HG03103 (cell line): Measurements from ENCODE around the gene SDHC.
"Not testable (repeated sequence)": the region's sequence is repeated elsewhere in the genome, so short reads cannot be mapped to it uniquely, and the experiment has no call there.

Source experiments
- ATAC-seq: cut with Tn5 transposase; IDR thresholded peaks from one replicate; pipeline ENCODE4 v1.9.1; 2021; ENCODE audit warnings: low read depth; ENCODE audit not compliant: unreplicated experiment

The SDHC gene

DNA sequence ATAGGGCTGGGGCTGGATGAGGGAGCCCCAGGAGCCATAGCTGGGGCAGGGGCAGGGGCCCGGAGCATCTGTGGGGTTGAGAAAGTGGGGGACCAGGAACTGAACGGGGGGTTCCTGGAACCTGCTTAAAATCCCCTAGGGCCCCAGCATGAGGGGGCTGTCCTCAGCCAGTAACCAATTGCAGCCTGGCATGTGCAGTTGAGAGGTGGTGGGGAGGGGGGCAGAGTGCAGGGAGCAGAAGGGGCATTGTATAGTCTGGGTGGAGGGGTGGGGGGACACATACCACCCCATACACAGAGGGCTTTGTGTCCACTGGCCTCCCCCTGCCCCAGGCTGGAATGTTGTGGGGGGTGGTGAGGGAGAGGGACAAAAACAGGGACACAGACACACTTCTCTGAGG is 4.3 kb upstream of the SDHC start, which contains the start of gene MPZ:
Gene MPZ (minus strand): TSS at position 101 of the 400 bp plus-strand sequence. CDS start 63 bp downstream, at position 38.
- ATAC-seq: no peak

- ATAC-seq: no peak
These were observed 2.5 kb upstream of the SDHC start for GRCh38 chr1:161311595-161312181.

GRCh38 chr1:161313554-161314200 is 504 bp upstream of the SDHC start:
- no peak for ATAC-seq

GRCh38 chr1:161315841-161316674 is 1.9 kb downstream of the SDHC start:
- not testable (repeated sequence) for ATAC-seq

DNA sequence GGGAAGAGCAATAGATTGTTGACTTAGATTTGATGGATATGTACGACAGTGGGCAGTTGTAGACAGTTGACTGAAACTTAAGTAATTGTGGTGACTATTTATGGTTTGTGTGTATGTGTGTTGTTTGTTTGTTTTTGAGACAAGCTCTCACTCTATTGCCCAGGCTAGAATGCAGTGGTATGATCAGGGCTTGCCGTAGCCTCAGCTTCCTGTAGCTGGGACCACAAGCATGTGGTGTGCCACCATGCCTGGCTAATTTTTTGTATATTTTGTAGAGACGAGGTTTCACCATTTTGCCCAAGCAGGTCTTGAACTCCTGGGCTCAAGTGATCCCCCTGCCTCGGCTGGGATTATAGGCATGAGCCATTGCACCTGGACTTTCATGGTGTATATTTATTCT is 9.8 kb downstream of the SDHC start:
- ATAC-seq: no peak

DNA sequence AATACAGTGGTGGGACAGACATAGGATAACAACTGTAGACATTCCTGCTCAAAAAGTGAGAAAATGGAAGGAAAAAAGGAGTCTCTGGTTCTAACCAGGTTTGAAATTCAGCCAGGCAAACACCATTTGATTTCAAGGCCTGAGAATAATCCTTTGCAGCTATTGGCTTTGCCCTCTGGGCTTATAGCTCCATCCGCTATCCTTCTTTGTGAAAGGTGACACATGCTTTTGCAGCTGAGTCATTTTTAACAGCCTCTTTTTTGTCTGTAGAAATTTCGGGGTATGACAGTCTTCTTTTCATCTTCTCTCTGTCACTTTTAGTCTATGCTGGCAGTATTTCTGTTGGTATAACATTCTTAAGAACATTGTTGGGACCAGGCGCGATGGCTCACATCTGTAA is 16.2 kb downstream of the SDHC start:
- ATAC-seq: no peak

- no peak for ATAC-seq
These were observed 19.0 kb downstream of the SDHC start for GRCh38 chr1:161333166-161333565.

GRCh38 chr1:161335796-161336195 is 21.6 kb downstream of the SDHC start:
- no peak for ATAC-seq

DNA sequence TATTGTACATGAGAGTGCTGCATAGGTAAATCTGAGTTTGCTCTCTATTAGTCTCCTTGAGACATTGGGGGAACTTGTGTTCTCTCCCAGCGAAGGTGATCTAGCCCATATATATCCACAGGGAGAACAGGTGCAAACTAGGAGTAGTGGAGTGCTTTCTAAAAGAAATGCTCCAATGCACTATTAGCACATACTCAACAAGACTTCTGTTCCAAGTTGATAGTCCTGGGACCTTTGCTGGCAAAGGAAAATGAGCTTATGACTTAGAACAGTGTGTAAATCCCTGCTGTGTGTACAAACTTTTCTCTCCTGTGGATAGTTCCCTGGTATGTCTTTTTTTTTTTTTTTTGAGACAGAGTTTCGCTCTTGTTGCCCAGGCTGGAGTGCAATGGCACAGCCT is 28.0 kb downstream of the SDHC start:
- no peak for ATAC-seq

DNA sequence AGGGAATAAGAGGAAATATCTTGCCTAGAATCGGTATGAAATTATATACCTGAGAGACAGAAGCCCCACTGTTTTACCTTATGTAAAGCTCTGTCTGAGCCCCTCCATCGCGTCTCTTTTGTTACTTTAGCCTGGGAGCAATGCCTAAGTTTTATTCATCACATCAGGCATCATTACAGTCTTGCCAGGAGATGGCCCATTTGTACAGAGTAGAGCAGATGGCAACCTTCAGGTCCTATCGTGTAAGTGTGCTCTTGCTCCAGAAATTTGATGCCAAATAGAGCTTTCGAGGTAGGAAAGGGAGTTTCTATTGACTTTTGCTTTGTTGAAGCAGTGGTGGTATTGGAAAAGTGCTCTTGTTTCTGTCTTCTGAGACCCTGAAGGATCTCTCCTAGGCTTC is 28.6 kb downstream of the SDHC start:
- no peak for ATAC-seq

DNA sequence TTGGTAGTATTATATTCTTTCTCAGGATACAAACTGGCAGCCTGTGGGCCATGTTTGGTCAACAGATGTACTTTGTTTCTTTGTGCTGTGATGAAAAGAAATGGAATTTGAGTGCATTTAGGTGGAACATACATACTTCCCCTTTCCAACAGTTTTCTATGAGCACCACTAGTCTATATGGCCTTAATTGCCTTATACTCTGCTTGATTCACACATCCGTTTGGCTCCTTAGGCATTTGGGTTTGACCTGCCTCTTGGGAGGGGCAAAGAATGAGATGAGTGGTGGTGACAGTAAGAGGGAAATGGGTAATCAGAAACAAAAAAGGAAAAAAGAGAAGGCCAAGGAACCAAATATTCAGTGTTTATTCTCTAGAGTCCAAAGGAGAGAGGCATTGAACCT is 36.5 kb downstream of the SDHC start:
- no peak for ATAC-seq

- no peak for ATAC-seq
These were observed 37.3 kb downstream of the SDHC start for GRCh38 chr1:161351482-161351881.

DNA sequence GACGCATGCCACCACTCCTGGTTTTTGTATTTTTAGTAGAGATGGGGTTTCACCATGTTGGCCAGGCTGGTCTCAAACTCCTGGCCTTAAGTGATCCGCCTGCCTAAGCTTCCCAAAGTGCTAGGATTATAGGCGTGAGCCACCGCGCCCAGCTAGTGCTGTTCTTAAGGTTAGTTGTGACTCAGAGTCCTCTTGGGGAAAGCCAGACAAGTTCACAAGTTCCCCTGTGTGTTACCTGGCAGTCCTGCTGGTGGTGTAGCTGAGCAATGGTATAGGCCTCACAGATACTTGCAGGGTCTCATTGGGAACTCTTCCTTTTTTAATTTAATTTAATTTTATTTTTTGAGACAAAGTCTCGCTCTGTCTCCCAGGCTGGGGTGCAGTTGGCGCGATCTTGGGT is 42.9 kb downstream of the SDHC start:
- ATAC-seq: no peak

DNA sequence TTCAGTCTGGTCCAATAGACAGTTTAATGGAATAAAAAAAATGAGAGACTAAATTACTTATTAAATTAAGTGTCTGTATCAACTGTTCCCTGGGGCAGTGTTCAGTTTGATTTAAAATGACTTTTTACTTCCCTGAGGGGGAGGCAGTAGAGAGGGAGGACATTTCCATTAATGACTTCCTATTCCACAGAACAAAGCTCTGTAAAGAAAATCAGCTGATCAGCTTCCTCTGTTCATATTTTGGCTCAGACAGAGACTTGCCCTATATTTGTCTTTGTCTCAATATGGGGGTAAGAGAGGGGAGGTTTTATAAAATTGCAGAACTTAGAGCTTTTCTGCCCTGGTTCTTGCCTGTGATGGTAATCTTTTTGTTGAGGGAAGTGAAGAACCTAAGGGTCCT is 45.1 kb downstream of the SDHC start:
- no peak for ATAC-seq

DNA sequence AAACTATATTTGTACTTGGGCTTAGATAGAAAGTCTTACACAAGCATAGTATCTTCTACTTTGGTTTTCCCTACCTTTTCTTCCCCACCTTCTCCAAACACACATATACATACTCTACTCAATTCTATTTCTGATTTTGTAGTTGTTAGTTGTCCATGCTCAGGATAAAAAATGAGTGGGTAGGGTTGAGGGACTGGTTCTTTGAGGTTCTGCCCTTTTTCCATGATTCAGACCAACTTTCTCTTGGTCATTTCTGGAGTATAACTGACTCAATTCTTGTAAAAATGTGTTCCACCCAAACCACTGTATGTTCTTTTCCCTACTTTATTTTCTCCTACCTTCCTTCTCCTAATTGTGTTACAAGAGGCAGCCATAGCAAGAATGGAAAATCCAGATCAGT is 50.2 kb downstream of the SDHC start:
- no peak for ATAC-seq

- ATAC-seq: no peak
These were observed 51.0 kb downstream of the SDHC start for GRCh38 chr1:161365207-161365606.

GRCh38 chr1:161367684-161368400 is 53.7 kb downstream of the SDHC start, which contains the start of gene CFAP126:
CFAP126 (minus strand) TSS chr1:161367876; CDS start chr1:161367868, 8 bp downstream.
- peak; percentile 87 for ATAC-seq

DNA sequence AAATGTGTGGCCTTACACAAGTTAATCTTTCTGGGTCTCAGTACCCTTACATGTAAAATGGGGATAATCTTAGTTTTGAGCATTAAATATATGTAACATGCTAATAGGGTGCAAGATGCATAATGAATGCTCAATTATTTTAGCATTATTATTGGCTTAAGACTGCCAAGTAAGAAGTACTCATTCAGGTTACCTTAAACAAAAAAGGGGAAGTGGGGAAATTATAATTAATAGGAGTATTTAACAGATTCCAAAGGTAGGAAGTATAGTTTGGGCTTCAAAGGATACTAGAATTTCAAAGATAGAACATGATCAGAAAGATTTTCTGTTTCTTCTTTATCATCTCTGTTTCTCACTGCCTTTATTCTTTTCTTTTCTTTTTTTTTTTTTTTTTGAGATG is 59.3 kb downstream of the SDHC start:
- ATAC-seq: no peak

- no peak for ATAC-seq
These were observed 60.2 kb downstream of the SDHC start for GRCh38 chr1:161374373-161374772.

GRCh38 chr1:161378014-161378413 is 63.8 kb downstream of the SDHC start:
- no peak for ATAC-seq

DNA sequence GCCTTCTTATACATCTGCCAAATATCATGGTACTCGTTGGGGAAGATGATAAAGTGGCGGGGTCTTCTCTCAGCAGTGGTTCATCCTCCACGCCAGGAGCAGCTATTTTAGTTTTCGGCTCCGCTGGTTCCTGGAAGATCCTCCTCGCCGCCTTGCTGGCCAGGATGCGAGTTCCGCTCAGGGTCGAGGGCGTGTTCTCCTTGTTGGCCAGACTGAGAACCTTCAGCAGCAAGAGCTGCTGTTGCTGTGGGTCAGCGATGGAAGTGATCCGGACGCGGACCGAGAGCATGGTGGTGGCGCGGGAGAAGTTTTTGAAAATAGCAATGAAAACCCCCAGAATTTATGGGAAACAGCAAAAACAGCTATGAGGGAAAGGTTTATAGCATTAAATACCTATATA is 64.9 kb downstream of the SDHC start:
- ATAC-seq: no peak
